ENCODE measurements around the gene HMGN1. TPM values are rescaled to one million over a fixed set of nuclear protein-coding genes. Genes with fewer than 3 reads are reported as not detected.

HMGN1 gene
- total RNA-seq, 1 donor: 154 TPM

GRCh38 chr21:39346206-39346605 is 2.7 kb downstream of the HMGN1 start:
- TF ChIP-seq CTCF (IDR thresholded peaks at IDR 0.05; ENCODE audit: extremely low read depth, low read depth, low read length): no peak
- no peaks in the 10 kb centered on the region for H3K27me3 ChIP-seq (ENCODE audit: insufficient read depth, low read length)
- no peak overlapping the region for H3K4me3 ChIP-seq (ENCODE audit: insufficient read depth, low read length)
- H2AFZ ChIP-seq (ENCODE audit: low read length): no peak overlapping the region
- no peak for DNase-seq (ENCODE audit: insufficient read length, low spot score, missing footprints)
- peaks cover 11% of the 10 kb centered on the region for H3K4me1 ChIP-seq (ENCODE audit: insufficient read depth, low read length)
- H3K27ac ChIP-seq (ENCODE audit: low read depth, low read length): no peak overlapping the region
- H3K79me2 ChIP-seq (ENCODE audit: insufficient read depth, low read length): peaks cover 37% of the 10 kb centered on the region
- H3K36me3 ChIP-seq (ENCODE audit: insufficient read depth, low read length): peaks cover 43% of the 10 kb centered on the region
- H3K9me3 ChIP-seq (ENCODE audit: low read depth, low read length): no peaks in the 10 kb centered on the region
- peak overlapping the region; percentile 91 for H3K4me2 ChIP-seq (ENCODE audit: insufficient read depth, low read length)
- H4K20me1 ChIP-seq (ENCODE audit: insufficient read depth, low read length): peaks cover 34% of the 10 kb centered on the region

GRCh38 chr21:39345440-39345839 is 3.4 kb downstream of the HMGN1 start:
- Histone ChIP-seq H3K4me1 (ENCODE audit: insufficient read depth, low read length) (peaks cover 11% of the 10 kb centered on the region), H3K27me3 (ENCODE audit: insufficient read depth, low read length) (no peaks in the 10 kb centered on the region), H4K20me1 (ENCODE audit: insufficient read depth, low read length) (peaks cover 34% of the 10 kb centered on the region), H3K79me2 (ENCODE audit: insufficient read depth, low read length) (peaks cover 37% of the 10 kb centered on the region), H3K9me3 (ENCODE audit: low read depth, low read length) (no peaks in the 10 kb centered on the region), H3K4me3 (ENCODE audit: insufficient read depth, low read length) (no peak overlapping the region), H3K27ac (ENCODE audit: low read depth, low read length) (no peak overlapping the region), H3K4me2 (ENCODE audit: insufficient read depth, low read length) (peak overlapping the region; percentile 24), H3K36me3 (ENCODE audit: insufficient read depth, low read length) (peaks cover 51% of the 10 kb centered on the region), H2AFZ (ENCODE audit: low read length) (no peak overlapping the region)
- no peak for DNase-seq (ENCODE audit: insufficient read length, low spot score, missing footprints)
- no peak for TF ChIP-seq CTCF (IDR thresholded peaks at IDR 0.05; ENCODE audit: extremely low read depth, low read depth, low read length)

- Histone ChIP-seq H4K20me1 (ENCODE audit: insufficient read depth, low read length) (peaks cover 34% of the 10 kb centered on the region), H3K27me3 (ENCODE audit: insufficient read depth, low read length) (no peaks in the 10 kb centered on the region), H3K79me2 (ENCODE audit: insufficient read depth, low read length) (peaks cover 37% of the 10 kb centered on the region), H2AFZ (ENCODE audit: low read length) (no peak overlapping the region), H3K4me3 (ENCODE audit: insufficient read depth, low read length) (no peak overlapping the region), H3K4me2 (ENCODE audit: insufficient read depth, low read length) (no peak overlapping the region), H3K27ac (ENCODE audit: low read depth, low read length) (no peak overlapping the region), H3K4me1 (ENCODE audit: insufficient read depth, low read length) (peaks cover 11% of the 10 kb centered on the region), H3K36me3 (ENCODE audit: insufficient read depth, low read length) (peaks cover 51% of the 10 kb centered on the region), H3K9me3 (ENCODE audit: low read depth, low read length) (no peaks in the 10 kb centered on the region)
- no peak for TF ChIP-seq CTCF (IDR thresholded peaks at IDR 0.05; ENCODE audit: extremely low read depth, low read depth, low read length)
- DNase-seq (ENCODE audit: insufficient read length, low spot score, missing footprints): no peak
Measured at GRCh38 chr21:39344848-39345247, 4.0 kb downstream of the HMGN1 start.

GRCh38 chr21:39341249-39341923 is 7.5 kb downstream of the HMGN1 start:
- TF ChIP-seq CTCF (IDR thresholded peaks at IDR 0.05; ENCODE audit: extremely low read depth, low read depth, low read length): no peak
- DNase-seq (ENCODE audit: insufficient read length, low spot score, missing footprints): no peak
- Histone ChIP-seq H3K79me2 (ENCODE audit: insufficient read depth, low read length) (peaks cover 16% of the 10 kb centered on the region), H3K27me3 (ENCODE audit: insufficient read depth, low read length) (no peaks in the 10 kb centered on the region), H3K4me3 (ENCODE audit: insufficient read depth, low read length) (no peak overlapping the region), H4K20me1 (ENCODE audit: insufficient read depth, low read length) (peaks cover 17% of the 10 kb centered on the region), H3K4me1 (ENCODE audit: insufficient read depth, low read length) (peaks cover under 1% of the 10 kb centered on the region), H3K4me2 (ENCODE audit: insufficient read depth, low read length) (no peak overlapping the region), H2AFZ (ENCODE audit: low read length) (no peak overlapping the region), H3K9me3 (ENCODE audit: low read depth, low read length) (no peaks in the 10 kb centered on the region), H3K27ac (ENCODE audit: low read depth, low read length) (no peak overlapping the region), H3K36me3 (ENCODE audit: insufficient read depth, low read length) (peaks cover 47% of the 10 kb centered on the region)

Measured in osteoblast (primary cell).